Omental fat pad (tissue), 4 donors: ENCODE measurements around the gene TMEM106C. TPM values are rescaled to one million over a fixed set of nuclear protein-coding genes. Genes with fewer than 3 reads are reported as not detected.

ENCODE experiments used
- ATAC-seq: fragments of 150-250 bp; one replicate; pipeline ENCODE4 v1.9.1; 2016; ENCODE audit warnings: mild to moderate bottlenecking, moderate library complexity; ENCODE audit not compliant: low FRiP score
- DNase-seq: peaks from one replicate; pipeline ENCODE4 v3.0.0-alpha.2; 2019; ENCODE audit warnings: low spot score
- CTCF ChIP-seq, 3 donors: fragments of 450-650 bp; IDR thresholded peaks; one replicate each; pipeline ENCODE4 v1.5.1; 2016 to 2017; ENCODE audit warnings: antibody characterized with exemption in 3 of 3, mild to moderate bottlenecking in 3 of 3, moderate library complexity in 2 of 3
- total RNA-seq, 4 donors: library from RNA; depleted of rRNA; stranded (reverse); fragments of >200 nt; gene quantifications; one replicate each; pipeline ENCODE4 v1.1.0, GENCODE V29; 2016

Gene TMEM106C, protein sequence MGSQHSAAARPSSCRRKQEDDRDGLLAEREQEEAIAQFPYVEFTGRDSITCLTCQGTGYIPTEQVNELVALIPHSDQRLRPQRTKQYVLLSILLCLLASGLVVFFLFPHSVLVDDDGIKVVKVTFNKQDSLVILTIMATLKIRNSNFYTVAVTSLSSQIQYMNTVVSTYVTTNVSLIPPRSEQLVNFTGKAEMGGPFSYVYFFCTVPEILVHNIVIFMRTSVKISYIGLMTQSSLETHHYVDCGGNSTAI
- 10 to 100 TPM; 27.3 to 87.5 (median 62.1) TPM for total RNA-seq

DNA sequence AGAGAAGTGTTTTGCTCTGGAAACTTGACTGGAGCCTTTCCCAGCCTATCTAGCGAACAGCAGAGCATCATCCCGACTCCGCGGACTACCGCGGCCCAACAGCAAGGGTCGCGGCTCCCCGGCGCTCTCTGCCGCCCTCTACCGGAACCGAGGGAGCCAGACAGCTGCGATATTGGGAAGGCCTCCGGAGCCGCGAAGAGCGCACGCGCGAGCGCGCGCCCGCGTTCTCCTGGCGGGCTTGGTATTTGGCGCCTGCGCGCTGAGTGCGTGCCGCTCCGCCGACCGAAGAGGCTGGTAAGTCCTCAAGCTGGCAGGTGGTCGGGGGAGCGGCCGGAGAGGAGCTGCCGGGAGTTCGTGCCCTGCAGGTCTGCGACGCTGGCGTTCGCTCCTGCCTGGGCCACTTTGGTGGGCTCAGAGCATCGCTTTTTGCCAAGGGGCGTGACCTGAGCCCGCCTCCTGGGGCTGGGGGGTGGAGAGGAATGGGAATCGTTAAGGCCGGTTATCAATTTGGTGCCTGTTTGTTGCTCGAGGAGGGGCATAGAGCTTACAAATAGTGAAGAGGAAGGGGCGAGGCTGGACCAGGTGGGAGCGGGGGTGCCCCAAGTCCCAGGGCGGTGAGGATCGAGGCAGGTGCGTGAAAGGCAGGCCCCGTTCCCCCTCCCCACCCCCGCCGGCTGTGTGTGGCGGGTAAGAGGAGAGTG lies at the start of gene TMEM106C:
TMEM106C (plus strand) TSS at position 257 of the 701 bp plus-strand sequence. CDS start 641 bp downstream, outside the sequence.
- DNase-seq = peak; percentile 65
- peak; percentile 98 for ATAC-seq
- TF ChIP-seq CTCF (IDR thresholded peaks at IDR 0.05) = peak in 1 of 3 donors; percentile 41

DNA sequence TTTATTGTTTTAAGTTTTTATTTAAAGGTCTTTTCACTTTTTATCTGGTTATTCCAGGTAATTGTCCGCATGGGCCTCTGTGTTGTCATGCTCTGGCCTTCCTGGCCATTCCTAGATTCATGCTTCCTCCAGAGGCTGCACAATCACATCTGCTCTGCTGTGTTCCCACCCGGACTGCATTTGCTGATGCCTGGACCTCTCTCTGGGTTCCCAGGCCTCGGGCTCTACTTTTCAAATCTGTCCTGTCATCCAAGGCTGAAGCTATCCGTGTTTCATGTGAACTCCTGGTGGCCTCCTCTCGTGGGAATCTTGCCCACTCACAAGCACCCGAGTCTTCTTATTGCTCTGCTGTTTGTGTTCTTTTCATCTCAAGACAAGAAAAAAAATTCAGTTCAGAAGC lies 42.5 kb upstream of the TMEM106C start:
- ATAC-seq = no peak
- TF ChIP-seq CTCF (IDR thresholded peaks at IDR 0.05) = no peak
- no peak for DNase-seq

DNA sequence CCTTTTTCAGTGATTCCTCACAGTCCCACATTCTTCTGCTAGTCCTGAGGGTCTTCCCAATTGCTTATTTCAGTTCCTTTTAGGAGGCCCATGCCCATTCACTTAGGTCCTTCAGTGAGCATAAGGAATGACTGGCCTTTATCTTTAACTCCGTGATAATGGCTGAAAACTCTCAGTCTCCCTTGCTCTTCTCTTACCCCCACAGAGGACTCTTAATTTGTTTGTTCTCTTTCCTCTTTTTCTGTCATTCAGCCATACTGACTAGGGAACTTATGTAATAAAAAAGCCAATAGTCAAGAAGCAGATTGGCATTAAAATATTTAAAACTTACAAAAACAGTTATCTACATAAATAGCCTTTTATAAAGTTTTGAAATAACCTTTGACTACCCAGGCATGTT lies 41.5 kb upstream of the TMEM106C start:
- DNase-seq = no peak

DNA sequence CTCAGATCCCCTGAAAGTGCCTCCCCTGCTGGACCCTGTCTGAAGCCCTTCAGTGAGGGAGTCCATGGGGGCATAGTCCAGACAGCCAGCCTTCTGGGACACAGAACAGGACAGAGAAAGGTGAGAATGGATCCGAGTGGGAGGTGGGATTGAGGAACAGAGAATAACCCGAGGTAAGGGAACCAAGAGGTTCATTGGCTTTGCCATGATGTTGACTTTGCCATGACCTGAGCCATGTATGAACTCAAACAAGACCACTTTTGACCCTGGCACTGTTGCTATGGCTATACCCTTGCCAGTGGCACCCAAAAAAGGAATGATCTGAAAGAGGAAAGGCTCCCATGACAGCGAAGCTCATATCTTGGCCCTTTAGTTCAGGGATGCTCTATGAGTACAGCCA lies 36.0 kb upstream of the TMEM106C start:
- TF ChIP-seq CTCF (IDR thresholded peaks at IDR 0.05) = no peak
- DNase-seq = no peak
- ATAC-seq = no peak

More for the DNA sequence above, 41.5 kb upstream of the TMEM106C start:
- no peak for ATAC-seq
- no peak for TF ChIP-seq CTCF (IDR thresholded peaks at IDR 0.05)

GRCh38 chr12:47930634-47931033 lies 32.8 kb upstream of the TMEM106C start:
- DNase-seq = no peak
- no peak for ATAC-seq
- no peak for TF ChIP-seq CTCF (IDR thresholded peaks at IDR 0.05)

- no peak for TF ChIP-seq CTCF (IDR thresholded peaks at IDR 0.05)
- DNase-seq (no peak), ATAC-seq (no peak)
Measured at GRCh38 chr12:47931187-47931586, 32.2 kb upstream of the TMEM106C start.

GRCh38 chr12:47935184-47935583 lies 28.2 kb upstream of the TMEM106C start:
- DNase-seq (no peak), ATAC-seq (no peak)
- TF ChIP-seq CTCF (IDR thresholded peaks at IDR 0.05) = no peak
